Subcutaneous preadipocyte (primary cell): ENCODE results near the gene PARP2. TPM values are rescaled to one million over a fixed set of nuclear protein-coding genes. Genes with fewer than 3 reads are reported as not detected.
A peak's percentile ranks its signal among the peaks of the same experiment; 100 is the strongest.

Source experiments
- small RNA-seq: library from RNA; depleted of rRNA; stranded (forward); fragments of <200 nt; gene quantifications from one replicate; pipeline ENCODE3, GENCODE V24; 2012
- total RNA-seq: library from RNA; depleted of rRNA; stranded (reverse); fragments of >200 nt; gene quantifications from 2 replicates; pipeline ENCODE4 v1.2.3, GENCODE V29; 2012

The PARP2 gene, protein sequence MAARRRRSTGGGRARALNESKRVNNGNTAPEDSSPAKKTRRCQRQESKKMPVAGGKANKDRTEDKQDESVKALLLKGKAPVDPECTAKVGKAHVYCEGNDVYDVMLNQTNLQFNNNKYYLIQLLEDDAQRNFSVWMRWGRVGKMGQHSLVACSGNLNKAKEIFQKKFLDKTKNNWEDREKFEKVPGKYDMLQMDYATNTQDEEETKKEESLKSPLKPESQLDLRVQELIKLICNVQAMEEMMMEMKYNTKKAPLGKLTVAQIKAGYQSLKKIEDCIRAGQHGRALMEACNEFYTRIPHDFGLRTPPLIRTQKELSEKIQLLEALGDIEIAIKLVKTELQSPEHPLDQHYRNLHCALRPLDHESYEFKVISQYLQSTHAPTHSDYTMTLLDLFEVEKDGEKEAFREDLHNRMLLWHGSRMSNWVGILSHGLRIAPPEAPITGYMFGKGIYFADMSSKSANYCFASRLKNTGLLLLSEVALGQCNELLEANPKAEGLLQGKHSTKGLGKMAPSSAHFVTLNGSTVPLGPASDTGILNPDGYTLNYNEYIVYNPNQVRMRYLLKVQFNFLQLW
- total RNA-seq, result 8.1 and 13.3 TPM in 2 replicates

DNA sequence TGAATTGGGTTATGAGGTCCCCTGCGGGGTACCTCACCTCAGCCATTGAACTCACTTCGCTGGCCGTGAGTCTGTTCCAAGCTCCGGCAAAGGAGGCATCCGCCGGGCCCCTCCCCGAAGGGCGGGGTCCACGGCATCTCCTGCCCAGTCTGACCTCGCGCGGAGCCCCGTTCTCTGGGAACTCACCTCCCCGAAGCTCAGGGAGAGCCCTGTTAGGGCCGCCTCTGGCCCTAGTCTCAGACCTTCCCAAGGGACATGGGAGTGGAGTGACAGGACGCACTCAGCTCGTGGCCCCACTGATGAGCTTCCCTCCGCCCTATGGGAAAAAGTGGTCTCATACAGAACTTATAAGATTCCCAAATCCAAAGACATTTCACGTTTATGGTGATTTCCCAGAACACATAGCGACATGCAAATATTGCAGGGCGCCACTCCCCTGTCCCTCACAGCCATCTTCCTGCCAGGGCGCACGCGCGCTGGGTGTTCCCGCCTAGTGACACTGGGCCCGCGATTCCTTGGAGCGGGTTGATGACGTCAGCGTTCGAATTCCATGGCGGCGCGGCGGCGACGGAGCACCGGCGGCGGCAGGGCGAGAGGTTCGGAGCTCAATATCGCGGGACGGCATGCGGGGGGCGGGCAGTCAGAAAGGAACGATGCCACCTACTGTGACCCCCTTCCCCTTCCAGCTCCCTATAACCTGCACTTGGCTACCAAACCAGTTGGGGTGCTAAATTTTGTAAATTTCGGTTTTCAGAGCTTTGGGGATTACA lies at the start of gene PARP2:
Gene PARP2, plus strand, starts transcription at position 544 of the 770 bp plus-strand sequence. Its CDS starts 7 bp downstream, at position 551.

DNA sequence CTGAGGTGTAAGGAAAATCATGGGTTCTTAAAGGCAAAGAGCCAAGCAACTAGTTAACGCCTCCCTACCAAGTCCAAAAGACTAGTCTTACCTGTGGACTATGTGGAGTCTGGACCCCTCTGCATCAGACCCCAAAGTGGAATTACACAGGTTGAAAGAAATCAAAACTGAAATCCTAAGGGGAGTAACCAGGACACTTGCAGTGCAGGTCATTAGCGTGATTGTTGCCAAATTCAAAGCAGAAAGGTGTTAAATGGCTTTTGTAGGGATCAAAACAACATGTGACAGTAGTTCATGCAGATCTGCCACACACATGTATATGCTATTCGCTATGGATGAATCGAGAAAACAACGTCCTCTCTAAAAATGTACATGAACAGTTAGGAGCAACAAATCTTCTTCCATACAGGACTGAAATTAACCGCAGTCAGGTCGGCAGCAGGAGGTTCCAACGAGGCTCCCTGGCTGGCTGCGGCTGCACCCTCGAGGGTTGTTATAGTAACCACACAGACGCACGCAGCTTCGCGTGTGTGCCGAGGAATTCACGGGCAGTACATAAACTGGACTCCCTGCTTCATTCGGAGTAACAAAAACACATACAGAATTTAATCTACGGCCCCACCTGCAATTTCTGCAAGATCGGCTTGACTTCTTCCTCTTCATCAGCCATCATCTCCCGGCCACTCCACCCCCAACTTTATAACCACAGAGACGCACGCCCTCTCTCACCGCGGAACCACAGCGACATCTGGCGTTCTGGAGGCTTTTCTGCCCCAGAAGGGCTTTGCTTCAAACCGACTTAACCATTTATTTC lies 38.0 kb upstream of the PARP2 start, which contains the start of gene TTC5:
Gene TTC5, minus strand, starts transcription at position 687 of the 814 bp plus-strand sequence. Its CDS starts 14 bp downstream, at position 673.

DNA sequence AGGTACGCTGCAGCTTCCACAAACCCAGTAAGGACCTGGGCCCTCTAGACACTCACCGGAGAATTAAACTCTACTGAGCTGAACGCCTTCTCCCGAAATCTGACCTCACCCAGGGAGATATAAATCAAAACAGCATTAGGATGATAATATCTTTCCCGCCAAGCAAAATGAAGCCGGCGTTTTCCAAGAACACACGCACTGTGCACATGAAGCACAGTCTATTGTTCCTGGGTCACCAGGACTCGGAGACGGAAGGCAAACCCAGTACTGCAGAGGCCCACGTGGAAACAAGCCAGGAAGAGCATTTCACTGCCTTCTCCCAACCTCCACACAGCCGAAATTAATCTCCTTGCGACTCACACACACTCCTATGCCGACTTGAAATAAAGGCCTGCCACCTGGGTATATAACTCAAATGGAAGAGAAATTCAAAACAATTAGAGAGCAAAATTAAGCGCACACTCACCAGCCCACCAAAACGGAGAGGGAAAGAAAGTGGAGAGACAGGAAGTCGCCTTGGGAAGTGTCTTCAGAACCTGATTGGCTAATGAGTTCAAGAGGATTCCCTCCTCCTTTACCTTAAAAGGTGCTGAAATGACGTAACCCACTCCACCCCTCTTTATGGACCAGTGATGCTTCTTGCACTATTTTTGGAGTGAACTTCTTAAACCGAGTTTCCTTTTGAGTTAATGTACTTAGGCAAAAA lies 10.5 kb upstream of the PARP2 start, which contains the start of gene CCNB1IP1:
Gene CCNB1IP1, minus strand, starts transcription at position 492 of the 706 bp plus-strand sequence. CDS start 16,756 bp downstream, outside the sequence.

Small RNA genes lying within 50 kb of the gene (small RNA-seq; reads per million reads assigned to genes)
- gene SNORA79B, result 4.2 reads per million, percentile 91 among the genes with 10 or more reads in this experiment
- gene SNORD126, result 248 reads per million, percentile 99 among the genes with 10 or more reads in this experiment

Other genes with a start within 250 kb of the PARP2 start
- not detected in 2 replicates for gene OR4K17, start 232.9 kb upstream of the PARP2 start, total RNA-seq
- gene OR4N5, start 204.8 kb upstream of the PARP2 start, total RNA-seq, result not detected in 2 replicates
- gene OR11G2, start 152.7 kb upstream of the PARP2 start, total RNA-seq, result not detected in 2 replicates
- not detected in 2 replicates for gene OR11H6, start 119.9 kb upstream of the PARP2 start, total RNA-seq
- gene OR11H7, start 114.7 kb upstream of the PARP2 start, total RNA-seq, result not detected in 2 replicates
- not detected in 2 replicates for gene OR11H4, start 104.3 kb upstream of the PARP2 start, total RNA-seq
- gene TTC5, start 37.7 kb upstream of the PARP2 start, total RNA-seq, result 12.1 and 16.4 TPM in 2 replicates
- 30.5 and 33.8 TPM in 2 replicates for gene CCNB1IP1, start 10.4 kb upstream of the PARP2 start, total RNA-seq
- gene TEP1, start 69.9 kb downstream of the PARP2 start, total RNA-seq, result 16.5 and 20.1 TPM in 2 replicates
- under 0.01 and 0.20 TPM in 2 replicates for gene KLHL33, start 92.5 kb downstream of the PARP2 start, total RNA-seq
- 41.2 and 43.0 TPM in 2 replicates for gene OSGEP, start 111.2 kb downstream of the PARP2 start, total RNA-seq
- gene APEX1, start 111.6 kb downstream of the PARP2 start, total RNA-seq, result 36.6 and 52.2 TPM in 2 replicates
- gene PIP4P1, start 117.8 kb downstream of the PARP2 start, total RNA-seq, result 23.5 and 27.9 TPM in 2 replicates
- gene PNP, start 125.8 kb downstream of the PARP2 start, total RNA-seq, result 65.0 and 73.9 TPM in 2 replicates
- not detected in 2 replicates for gene RNASE10, start 161.9 kb downstream of the PARP2 start, total RNA-seq
- not detected in 2 replicates for gene RNASE9, start 217.4 kb downstream of the PARP2 start, total RNA-seq
- not detected in 2 replicates for gene RNASE11, start 244.4 kb downstream of the PARP2 start, total RNA-seq
- gene RNASE12, start 247.7 kb downstream of the PARP2 start, total RNA-seq, result not detected in 2 replicates